ENCODE results near the gene KRTAP5-11.
"Not testable (repeated sequence)": the region's sequence is repeated elsewhere in the genome, so short reads cannot be mapped to it uniquely, and the experiment has no call there.

KRTAP5-11 gene

GRCh38 chr11:71582309-71582895 lies at the start of gene KRTAP5-11:
KRTAP5-11 (minus strand) TSS chr11:71582875; CDS start chr11:71582837, 38 bp downstream.
- no peak for DNase-seq (ENCODE audit: low read depth in 1 of 2, low spot score in 1 of 2)

- not testable (repeated sequence) for DNase-seq (ENCODE audit: low read depth in 1 of 2, low spot score in 1 of 2)
These were observed 48.9 kb upstream of the KRTAP5-11 start for GRCh38 chr11:71631551-71631950.

GRCh38 chr11:71630071-71630470 lies 47.4 kb upstream of the KRTAP5-11 start:
- not testable (repeated sequence) for DNase-seq (ENCODE audit: low read depth in 1 of 2, low spot score in 1 of 2)

- not testable (repeated sequence) for DNase-seq (ENCODE audit: low read depth in 1 of 2, low spot score in 1 of 2)
These were observed 46.3 kb upstream of the KRTAP5-11 start for GRCh38 chr11:71628943-71629342.

GRCh38 chr11:71623226-71623625 lies 40.6 kb upstream of the KRTAP5-11 start:
- not testable (repeated sequence) for DNase-seq (ENCODE audit: low read depth in 1 of 2, low spot score in 1 of 2)

GRCh38 chr11:71622561-71622960 lies 39.9 kb upstream of the KRTAP5-11 start:
- DNase-seq (ENCODE audit: low read depth in 1 of 2, low spot score in 1 of 2): not testable (repeated sequence)

- not testable (repeated sequence) for DNase-seq (ENCODE audit: low read depth in 1 of 2, low spot score in 1 of 2)
These were observed 32.3 kb upstream of the KRTAP5-11 start for GRCh38 chr11:71615003-71615402.

GRCh38 chr11:71614366-71614917 lies 31.8 kb upstream of the KRTAP5-11 start:
- DNase-seq (ENCODE audit: low read depth in 1 of 2, low spot score in 1 of 2): not testable (repeated sequence)

GRCh38 chr11:71613931-71614330 lies 31.3 kb upstream of the KRTAP5-11 start:
- not testable (repeated sequence) for DNase-seq (ENCODE audit: low read depth in 1 of 2, low spot score in 1 of 2)

- DNase-seq (ENCODE audit: low read depth in 1 of 2, low spot score in 1 of 2): not testable (repeated sequence)
These were observed 28.7 kb upstream of the KRTAP5-11 start for GRCh38 chr11:71611218-71611910.

- DNase-seq (ENCODE audit: low read depth in 1 of 2, low spot score in 1 of 2): not testable (repeated sequence)
These were observed 25.6 kb upstream of the KRTAP5-11 start for GRCh38 chr11:71608272-71608671.

GRCh38 chr11:71607520-71608216 lies 25.0 kb upstream of the KRTAP5-11 start:
- not testable (repeated sequence) for DNase-seq (ENCODE audit: low read depth in 1 of 2, low spot score in 1 of 2)

- not testable (repeated sequence) for DNase-seq (ENCODE audit: low read depth in 1 of 2, low spot score in 1 of 2)
These were observed 24.3 kb upstream of the KRTAP5-11 start for GRCh38 chr11:71606853-71607519.

GRCh38 chr11:71604798-71605488 lies 22.3 kb upstream of the KRTAP5-11 start:
- not testable (repeated sequence) for DNase-seq (ENCODE audit: low read depth in 1 of 2, low spot score in 1 of 2)

GRCh38 chr11:71603221-71603620 lies 20.5 kb upstream of the KRTAP5-11 start:
- DNase-seq (ENCODE audit: low read depth in 1 of 2, low spot score in 1 of 2): not testable (repeated sequence)

GRCh38 chr11:71589546-71589920 lies 6.9 kb upstream of the KRTAP5-11 start:
- DNase-seq (ENCODE audit: low read depth in 1 of 2, low spot score in 1 of 2): not testable (repeated sequence)

GRCh38 chr11:71588822-71589545 lies 6.3 kb upstream of the KRTAP5-11 start:
- DNase-seq (ENCODE audit: low read depth in 1 of 2, low spot score in 1 of 2): peak; percentile 29 to 61

- not testable (repeated sequence) for DNase-seq (ENCODE audit: low read depth in 1 of 2, low spot score in 1 of 2)
These were observed 5.6 kb upstream of the KRTAP5-11 start for GRCh38 chr11:71588314-71588713.

GRCh38 chr11:71585673-71586072 lies 3.0 kb upstream of the KRTAP5-11 start:
- DNase-seq (ENCODE audit: low read depth in 1 of 2, low spot score in 1 of 2): not testable (repeated sequence)

GRCh38 chr11:71582969-71583368 lies 294 bp upstream of the KRTAP5-11 start:
- DNase-seq (ENCODE audit: low read depth in 1 of 2, low spot score in 1 of 2): not testable (repeated sequence)
